ENCODE results near the gene TVP23C.
"Not testable (repeated sequence)": the region's sequence is repeated elsewhere in the genome, so short reads cannot be mapped to it uniquely, and the experiment has no call there.

Gene TVP23C

GRCh38 chr17:15507001-15507400 is 56.3 kb downstream of the TVP23C start:
- no peaks in the 10 kb centered on the region; the same call in 1 of the 2 replicates for H3F3A ChIP-seq (ENCODE audit: insufficient read depth, low read length)

DNA sequence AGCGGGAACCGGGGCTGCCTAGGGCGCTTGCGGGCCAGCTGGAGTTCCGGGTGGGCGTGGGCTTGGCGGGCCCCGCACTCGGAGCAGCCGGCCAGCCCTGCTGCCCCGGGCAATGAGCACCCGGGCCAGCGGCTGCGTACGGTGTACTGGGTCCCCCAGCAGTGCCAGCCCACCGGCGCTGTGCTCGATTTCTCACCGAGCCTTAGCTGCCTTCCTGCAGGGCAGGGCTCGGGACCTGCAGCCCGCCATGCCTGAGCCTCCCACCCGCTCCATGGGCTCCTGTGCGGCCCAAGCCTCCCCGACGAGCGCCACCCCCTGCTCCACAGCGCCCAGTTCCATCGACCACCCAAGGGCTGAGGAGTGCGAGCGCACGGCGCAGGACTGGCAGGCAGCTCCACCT is 57.6 kb downstream of the TVP23C start:
- H2AFZ ChIP-seq (ENCODE audit: low read length); H3K9ac ChIP-seq (ENCODE audit: low read length); H3K9me3 ChIP-seq (ENCODE audit: low read length); H4K20me1 ChIP-seq (ENCODE audit: insufficient read depth, low read length); H3K9me2 ChIP-seq (ENCODE audit: low read depth, low read length); H3K27me3 ChIP-seq (ENCODE audit: insufficient read depth, low read length); H3K36me3 ChIP-seq (ENCODE audit: insufficient read depth, low read length); H3F3A ChIP-seq (ENCODE audit: insufficient read depth, low read length); H3K4me2 ChIP-seq (ENCODE audit: low read length); H3K27ac ChIP-seq (ENCODE audit: low read depth, low read length, poor library complexity, severe bottlenecking); H3K79me2 ChIP-seq (ENCODE audit: insufficient read depth, low read length); H3K4me3 ChIP-seq (ENCODE audit: low read depth, low read length, poor library complexity, severe bottlenecking): not testable (repeated sequence)
- H3K4me1 ChIP-seq (ENCODE audit: insufficient read depth, low read length, severe bottlenecking): peaks cover 11% of the 10 kb centered on the region

More at GRCh38 chr17:15507001-15507400, 56.3 kb downstream of the TVP23C start:
- no peaks in the 10 kb centered on the region for H3K27me3 ChIP-seq (ENCODE audit: insufficient read depth, low read length)
- H2AFZ ChIP-seq (ENCODE audit: low read length): no peak overlapping the region
- H3K36me3 ChIP-seq (ENCODE audit: insufficient read depth, low read length): no peaks in the 10 kb centered on the region
- no peak overlapping the region for H3K27ac ChIP-seq (ENCODE audit: low read depth, low read length, poor library complexity, severe bottlenecking)
- H3K4me2 ChIP-seq (ENCODE audit: low read length): no peak overlapping the region
- TF ChIP-seq EZH2 (IDR thresholded peaks at IDR 0.05; ENCODE audit: borderline replicate concordance, low read length): no peak
- TF ChIP-seq, protein P1, sequence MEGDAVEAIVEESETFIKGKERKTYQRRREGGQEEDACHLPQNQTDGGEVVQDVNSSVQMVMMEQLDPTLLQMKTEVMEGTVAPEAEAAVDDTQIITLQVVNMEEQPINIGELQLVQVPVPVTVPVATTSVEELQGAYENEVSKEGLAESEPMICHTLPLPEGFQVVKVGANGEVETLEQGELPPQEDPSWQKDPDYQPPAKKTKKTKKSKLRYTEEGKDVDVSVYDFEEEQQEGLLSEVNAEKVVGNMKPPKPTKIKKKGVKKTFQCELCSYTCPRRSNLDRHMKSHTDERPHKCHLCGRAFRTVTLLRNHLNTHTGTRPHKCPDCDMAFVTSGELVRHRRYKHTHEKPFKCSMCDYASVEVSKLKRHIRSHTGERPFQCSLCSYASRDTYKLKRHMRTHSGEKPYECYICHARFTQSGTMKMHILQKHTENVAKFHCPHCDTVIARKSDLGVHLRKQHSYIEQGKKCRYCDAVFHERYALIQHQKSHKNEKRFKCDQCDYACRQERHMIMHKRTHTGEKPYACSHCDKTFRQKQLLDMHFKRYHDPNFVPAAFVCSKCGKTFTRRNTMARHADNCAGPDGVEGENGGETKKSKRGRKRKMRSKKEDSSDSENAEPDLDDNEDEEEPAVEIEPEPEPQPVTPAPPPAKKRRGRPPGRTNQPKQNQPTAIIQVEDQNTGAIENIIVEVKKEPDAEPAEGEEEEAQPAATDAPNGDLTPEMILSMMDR (IDR thresholded peaks at IDR 0.05; ENCODE audit: low read length): no peak
- no peaks in the 10 kb centered on the region for H3K79me2 ChIP-seq (ENCODE audit: insufficient read depth, low read length)
- H3K9ac ChIP-seq (ENCODE audit: low read length): no peak overlapping the region
- H3K4me3 ChIP-seq (ENCODE audit: low read depth, low read length, poor library complexity, severe bottlenecking): no peak overlapping the region
- peaks cover 11% of the 10 kb centered on the region for H3K4me1 ChIP-seq (ENCODE audit: insufficient read depth, low read length, severe bottlenecking)
- no peaks in the 10 kb centered on the region for H3K9me2 ChIP-seq (ENCODE audit: low read depth, low read length)
- no peaks in the 10 kb centered on the region for H3K9me3 ChIP-seq (ENCODE audit: low read length)
- no peaks in the 10 kb centered on the region for H4K20me1 ChIP-seq (ENCODE audit: insufficient read depth, low read length)

GRCh38 chr17:15503731-15504130 is 59.6 kb downstream of the TVP23C start:
- Histone ChIP-seq H3K9ac (ENCODE audit: low read length) (no peak overlapping the region), H3K79me2 (ENCODE audit: insufficient read depth, low read length) (no peaks in the 10 kb centered on the region), H4K20me1 (ENCODE audit: insufficient read depth, low read length) (no peaks in the 10 kb centered on the region), H3K36me3 (ENCODE audit: insufficient read depth, low read length) (no peaks in the 10 kb centered on the region), H2AFZ (ENCODE audit: low read length) (no peak overlapping the region), H3K27me3 (ENCODE audit: insufficient read depth, low read length) (no peaks in the 10 kb centered on the region), H3K9me3 (ENCODE audit: low read length) (no peaks in the 10 kb centered on the region), H3K4me3 (ENCODE audit: low read depth, low read length, poor library complexity, severe bottlenecking) (no peak overlapping the region), H3K9me2 (ENCODE audit: low read depth, low read length) (no peaks in the 10 kb centered on the region), H3F3A (ENCODE audit: insufficient read depth, low read length) (no peaks in the 10 kb centered on the region; the same call in 1 of the 2 replicates), H3K27ac (ENCODE audit: low read depth, low read length, poor library complexity, severe bottlenecking) (no peak overlapping the region), H3K4me2 (ENCODE audit: low read length) (no peak overlapping the region), H3K4me1 (ENCODE audit: insufficient read depth, low read length, severe bottlenecking) (peaks cover 11% of the 10 kb centered on the region)
- no peak for TF ChIP-seq EZH2 (IDR thresholded peaks at IDR 0.05; ENCODE audit: borderline replicate concordance, low read length)
- TF ChIP-seq, protein P1 (IDR thresholded peaks at IDR 0.05; ENCODE audit: low read length): no peak

GRCh38 chr17:15502369-15503112 is 60.7 kb downstream of the TVP23C start:
- no peak overlapping the region for H2AFZ ChIP-seq (ENCODE audit: low read length)
- H3F3A ChIP-seq (ENCODE audit: insufficient read depth, low read length): no peaks in the 10 kb centered on the region; the same call in 1 of the 2 replicates
- no peak overlapping the region for H3K27ac ChIP-seq (ENCODE audit: low read depth, low read length, poor library complexity, severe bottlenecking)
- no peaks in the 10 kb centered on the region for H4K20me1 ChIP-seq (ENCODE audit: insufficient read depth, low read length)
- H3K9me3 ChIP-seq (ENCODE audit: low read length): no peaks in the 10 kb centered on the region
- H3K27me3 ChIP-seq (ENCODE audit: insufficient read depth, low read length): no peaks in the 10 kb centered on the region
- H3K4me1 ChIP-seq (ENCODE audit: insufficient read depth, low read length, severe bottlenecking): peaks cover 11% of the 10 kb centered on the region
- peak overlapping the region; percentile 22; the same call in 1 of the 2 replicates for H3K4me2 ChIP-seq (ENCODE audit: low read length)
- H3K9me2 ChIP-seq (ENCODE audit: low read depth, low read length): no peaks in the 10 kb centered on the region
- no peaks in the 10 kb centered on the region for H3K79me2 ChIP-seq (ENCODE audit: insufficient read depth, low read length)
- no peak overlapping the region for H3K9ac ChIP-seq (ENCODE audit: low read length)
- no peak for TF ChIP-seq EZH2 (IDR thresholded peaks at IDR 0.05; ENCODE audit: borderline replicate concordance, low read length)
- TF ChIP-seq, protein P1 (IDR thresholded peaks at IDR 0.05; ENCODE audit: low read length): peak; percentile 92
- no peaks in the 10 kb centered on the region for H3K36me3 ChIP-seq (ENCODE audit: insufficient read depth, low read length)
- H3K4me3 ChIP-seq (ENCODE audit: low read depth, low read length, poor library complexity, severe bottlenecking): peak overlapping the region; percentile 21
